ENCODE results near the gene CDC42EP2.

The CDC42EP2 gene

GRCh38 chr11:65314501-65315203 is at the start of gene CDC42EP2:
Gene CDC42EP2 (plus strand): TSS chr11:65314866. CDS start chr11:65320899, 6,033 bp downstream.
- Mint-ChIP-seq H3K36me3 (ENCODE audit: low read depth) (no peaks in the 10 kb centered on the region), H3K27ac (no peak within 1 kb of the TSS), H3K27me3 (ENCODE audit: low read depth) (peaks cover 14% of the 10 kb centered on the region), H3K4me1 (ENCODE audit: low read depth) (peaks cover 3% of the 10 kb centered on the region), H3K9me3 (no peaks in the 10 kb centered on the region), H3K4me3 (peak within 1 kb of the TSS; percentile 69)

- Mint-ChIP-seq H3K9me3 (no peaks in the 10 kb centered on the region), H3K36me3 (ENCODE audit: low read depth) (peaks cover 32% of the 10 kb centered on the region), H3K27ac (peak overlapping the region; percentile 65), H3K4me3 (peak overlapping the region; percentile 5), H3K27me3 (ENCODE audit: low read depth) (no peaks in the 10 kb centered on the region), H3K4me1 (ENCODE audit: low read depth) (peaks cover 27% of the 10 kb centered on the region)
These were observed 48.5 kb upstream of the CDC42EP2 start for GRCh38 chr11:65266210-65266609.

GRCh38 chr11:65274735-65275682 is 39.7 kb upstream of the CDC42EP2 start:
- no peaks in the 10 kb centered on the region for H3K9me3 Mint-ChIP-seq
- H3K36me3 Mint-ChIP-seq (ENCODE audit: low read depth): peaks cover 26% of the 10 kb centered on the region
- no peak overlapping the region for H3K27ac Mint-ChIP-seq
- no peak overlapping the region for H3K4me3 Mint-ChIP-seq
- H3K27me3 Mint-ChIP-seq (ENCODE audit: low read depth): no peaks in the 10 kb centered on the region
- H3K4me1 Mint-ChIP-seq (ENCODE audit: low read depth): peaks cover 11% of the 10 kb centered on the region

GRCh38 chr11:65275906-65276305 is 38.8 kb upstream of the CDC42EP2 start:
- peaks cover 13% of the 10 kb centered on the region for H3K4me1 Mint-ChIP-seq (ENCODE audit: low read depth)
- no peak overlapping the region for H3K27ac Mint-ChIP-seq
- no peak overlapping the region for H3K4me3 Mint-ChIP-seq
- H3K36me3 Mint-ChIP-seq (ENCODE audit: low read depth): peaks cover 22% of the 10 kb centered on the region
- H3K9me3 Mint-ChIP-seq: no peaks in the 10 kb centered on the region
- H3K27me3 Mint-ChIP-seq (ENCODE audit: low read depth): no peaks in the 10 kb centered on the region

GRCh38 chr11:65277631-65278277 is 36.9 kb upstream of the CDC42EP2 start:
- peaks cover 31% of the 10 kb centered on the region for H3K36me3 Mint-ChIP-seq (ENCODE audit: low read depth)
- peaks cover 13% of the 10 kb centered on the region for H3K4me1 Mint-ChIP-seq (ENCODE audit: low read depth)
- no peaks in the 10 kb centered on the region for H3K27me3 Mint-ChIP-seq (ENCODE audit: low read depth)
- H3K27ac Mint-ChIP-seq: no peak overlapping the region
- no peak overlapping the region for H3K4me3 Mint-ChIP-seq
- no peaks in the 10 kb centered on the region for H3K9me3 Mint-ChIP-seq

GRCh38 chr11:65278356-65278755 is 36.3 kb upstream of the CDC42EP2 start:
- H3K27me3 Mint-ChIP-seq (ENCODE audit: low read depth): no peaks in the 10 kb centered on the region
- H3K36me3 Mint-ChIP-seq (ENCODE audit: low read depth): peaks cover 31% of the 10 kb centered on the region
- no peaks in the 10 kb centered on the region for H3K9me3 Mint-ChIP-seq
- no peak overlapping the region for H3K27ac Mint-ChIP-seq
- peaks cover 13% of the 10 kb centered on the region for H3K4me1 Mint-ChIP-seq (ENCODE audit: low read depth)
- no peak overlapping the region for H3K4me3 Mint-ChIP-seq

GRCh38 chr11:65279279-65279678 is 35.4 kb upstream of the CDC42EP2 start:
- H3K27ac Mint-ChIP-seq: peak overlapping the region; percentile 77
- peaks cover 38% of the 10 kb centered on the region for H3K36me3 Mint-ChIP-seq (ENCODE audit: low read depth)
- H3K4me1 Mint-ChIP-seq (ENCODE audit: low read depth): peaks cover 13% of the 10 kb centered on the region
- no peak overlapping the region for H3K4me3 Mint-ChIP-seq
- H3K9me3 Mint-ChIP-seq: no peaks in the 10 kb centered on the region
- no peaks in the 10 kb centered on the region for H3K27me3 Mint-ChIP-seq (ENCODE audit: low read depth)

GRCh38 chr11:65279741-65280440 is 34.8 kb upstream of the CDC42EP2 start:
- Mint-ChIP-seq H3K9me3 (no peaks in the 10 kb centered on the region), H3K4me1 (ENCODE audit: low read depth) (peaks cover 13% of the 10 kb centered on the region), H3K4me3 (no peak overlapping the region), H3K36me3 (ENCODE audit: low read depth) (peaks cover 38% of the 10 kb centered on the region), H3K27ac (peak overlapping the region; percentile 77), H3K27me3 (ENCODE audit: low read depth) (no peaks in the 10 kb centered on the region)

- Mint-ChIP-seq H3K9me3 (no peaks in the 10 kb centered on the region), H3K27me3 (ENCODE audit: low read depth) (no peaks in the 10 kb centered on the region), H3K4me3 (no peak overlapping the region), H3K4me1 (ENCODE audit: low read depth) (peaks cover 13% of the 10 kb centered on the region), H3K36me3 (ENCODE audit: low read depth) (peaks cover 38% of the 10 kb centered on the region), H3K27ac (no peak overlapping the region)
These were observed 34.0 kb upstream of the CDC42EP2 start for GRCh38 chr11:65280646-65281045.

GRCh38 chr11:65286686-65287085 is 28.0 kb upstream of the CDC42EP2 start:
- no peaks in the 10 kb centered on the region for H3K9me3 Mint-ChIP-seq
- no peak overlapping the region for H3K27ac Mint-ChIP-seq
- peaks cover 42% of the 10 kb centered on the region for H3K36me3 Mint-ChIP-seq (ENCODE audit: low read depth)
- no peaks in the 10 kb centered on the region for H3K27me3 Mint-ChIP-seq (ENCODE audit: low read depth)
- H3K4me1 Mint-ChIP-seq (ENCODE audit: low read depth): peaks cover 2% of the 10 kb centered on the region
- H3K4me3 Mint-ChIP-seq: no peak overlapping the region

GRCh38 chr11:65287601-65288000 is 27.1 kb upstream of the CDC42EP2 start:
- Mint-ChIP-seq H3K27ac (no peak overlapping the region), H3K4me1 (ENCODE audit: low read depth) (peaks cover 2% of the 10 kb centered on the region), H3K27me3 (ENCODE audit: low read depth) (no peaks in the 10 kb centered on the region), H3K4me3 (no peak overlapping the region), H3K36me3 (ENCODE audit: low read depth) (peaks cover 36% of the 10 kb centered on the region), H3K9me3 (no peaks in the 10 kb centered on the region)

- Mint-ChIP-seq H3K4me3 (no peak overlapping the region), H3K9me3 (no peaks in the 10 kb centered on the region), H3K36me3 (ENCODE audit: low read depth) (peaks cover 40% of the 10 kb centered on the region), H3K4me1 (ENCODE audit: low read depth) (peaks cover 2% of the 10 kb centered on the region), H3K27me3 (ENCODE audit: low read depth) (no peaks in the 10 kb centered on the region), H3K27ac (peak overlapping the region; percentile 5)
These were observed 25.7 kb upstream of the CDC42EP2 start for GRCh38 chr11:65288706-65289536.

GRCh38 chr11:65290448-65291165 is 24.1 kb upstream of the CDC42EP2 start:
- H3K4me3 Mint-ChIP-seq: no peak overlapping the region
- peaks cover 2% of the 10 kb centered on the region for H3K4me1 Mint-ChIP-seq (ENCODE audit: low read depth)
- no peaks in the 10 kb centered on the region for H3K9me3 Mint-ChIP-seq
- peak overlapping the region; percentile 9 for H3K27ac Mint-ChIP-seq
- H3K36me3 Mint-ChIP-seq (ENCODE audit: low read depth): peaks cover 49% of the 10 kb centered on the region
- no peaks in the 10 kb centered on the region for H3K27me3 Mint-ChIP-seq (ENCODE audit: low read depth)

Data from T-helper 1 cell treated with Interleukin-12 subunit alpha and Interleukin-12 subunit beta and Interleukin-4 antibody, amounts not matched to agents 30 μg/mL and 1 μg/mL, for 36 hours (primary cell).